Mammary epithelial cell (primary cell): Measurements from ENCODE around the gene NOTCH4.

Source experiments
- CTCF ChIP-seq, 2 donors: IDR thresholded peaks in 1 of 2; conservative IDR thresholded peaks in 1 of 2; 2 replicates each; pipeline ENCODE4 v1.5.1; 2011 to 2012; ENCODE audit warnings: inconsistent platforms in 2 of 2, low read length in 2 of 2, mild to moderate bottlenecking in 2 of 2, control low read depth in 1 of 2, low read depth in 1 of 2; ENCODE audit not compliant: insufficient read depth in 1 of 2; ENCODE audit errors: extremely low read depth in 1 of 2
- EZH2 ChIP-seq: IDR thresholded peaks from 2 replicates; pipeline ENCODE4 v1.6.1; 2012; ENCODE audit warnings: low read length, inconsistent platforms, borderline replicate concordance

DNA sequence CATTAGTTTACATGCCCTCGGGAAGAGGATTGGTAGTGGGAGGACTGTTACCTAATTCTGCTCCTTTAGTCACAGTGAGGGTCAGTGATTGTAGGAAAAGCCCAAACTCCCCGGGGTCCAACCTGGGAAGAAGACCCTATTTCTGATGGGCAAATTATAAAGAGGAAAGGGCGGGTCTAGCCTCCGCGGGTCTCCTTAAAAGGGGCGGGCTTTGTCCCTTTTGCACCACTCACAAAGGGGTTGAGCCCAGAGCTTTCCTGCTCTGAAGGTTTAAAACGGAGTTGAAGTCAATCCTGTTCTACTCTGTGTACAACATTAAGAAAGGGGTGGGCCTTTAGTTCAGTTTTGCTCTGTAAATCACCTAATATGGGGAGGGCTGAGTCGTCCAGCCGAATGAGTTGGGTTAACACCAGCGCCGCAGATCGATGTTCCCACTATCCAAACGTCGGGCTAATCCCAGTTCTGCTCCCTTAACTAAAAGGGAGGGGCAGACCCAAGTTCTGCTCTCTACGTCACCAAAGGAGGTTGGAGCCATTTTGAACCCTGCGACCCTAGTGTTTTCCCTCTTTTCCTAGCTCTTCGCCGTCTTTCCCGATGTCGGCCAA lies 46.6 kb downstream of the NOTCH4 start:
- TF ChIP-seq EZH2 (no peak), CTCF (conservative IDR thresholded peaks at IDR 0.05 in 1 of 2, IDR thresholded peaks at IDR 0.05 in 1 of 2; ENCODE audit: extremely low read depth in 1 of 2, insufficient read depth in 1 of 2, low read depth in 1 of 2, low read length in 2 of 2) (no peak)
